Trophoblast cell (in vitro differentiated cells and primary cell): ENCODE results near the gene NUP133.

Experiments
- DNase-seq, 2 donors: peaks; one replicate each; pipeline ENCODE4 v3.0.0-alpha.2; 2016
- H2AFZ ChIP-seq: 2 replicates; pipeline ENCODE4 v1.6.1; 2013; ENCODE audit warnings: low read length, moderate library complexity, mild to moderate bottlenecking; ENCODE audit not compliant: insufficient read depth, poor library complexity
- H2AK5ac ChIP-seq: 2 replicates; pipeline ENCODE4 v1.6.1; 2013; ENCODE audit warnings: mild to moderate bottlenecking, low read length
- H2BK120ac ChIP-seq: 2 replicates; pipeline ENCODE4 v1.6.1; 2013; ENCODE audit warnings: low read length, mild to moderate bottlenecking, moderate library complexity; ENCODE audit not compliant: insufficient read depth, poor library complexity
- H2BK12ac ChIP-seq: 2 replicates; pipeline ENCODE4 v1.6.1; 2013; ENCODE audit warnings: mild to moderate bottlenecking, low read length, moderate library complexity
- H2BK5ac ChIP-seq: 2 replicates; pipeline ENCODE4 v1.6.1; 2013; ENCODE audit warnings: low read length, low read depth, moderate library complexity, mild to moderate bottlenecking; ENCODE audit not compliant: poor library complexity
- H3K14ac ChIP-seq: 2 replicates; pipeline ENCODE4 v1.6.1; 2013; ENCODE audit warnings: mild to moderate bottlenecking, low read length
- H3K18ac ChIP-seq: 2 replicates; pipeline ENCODE4 v1.6.1; 2013; ENCODE audit warnings: mild to moderate bottlenecking, low read length
- H3K23ac ChIP-seq: 2 replicates; pipeline ENCODE4 v1.6.1; 2013; ENCODE audit warnings: low read length
- H3K27ac ChIP-seq: 2 replicates; pipeline ENCODE4 v1.5.1; 2013; ENCODE audit warnings: low read depth, mild to moderate bottlenecking, inconsistent platforms, low read length, moderate library complexity
- H3K27me3 ChIP-seq: 2 replicates; pipeline ENCODE4 v1.6.1; 2013; ENCODE audit warnings: inconsistent platforms, mild to moderate bottlenecking, low read length, moderate library complexity; ENCODE audit not compliant: insufficient read depth
- H3K36me3 ChIP-seq, 2 experiments: 1 replicate in 1 of 2; 2 replicates in 1 of 2; pipeline ENCODE4 v1.6.1; 2013; ENCODE audit warnings: low read length in 2 of 2, mild to moderate bottlenecking in 2 of 2, moderate library complexity in 1 of 2; ENCODE audit not compliant: insufficient read depth in 2 of 2, control insufficient read depth in 1 of 2
- H3K4ac ChIP-seq: 2 replicates; pipeline ENCODE4 v1.6.1; 2013; ENCODE audit warnings: low read depth, mild to moderate bottlenecking, low read length, moderate library complexity
- H3K4me1 ChIP-seq, 2 experiments: 1 replicate in 1 of 2; 2 replicates in 1 of 2; pipeline ENCODE4 v1.6.1; 2013; ENCODE audit warnings: low read length in 2 of 2, mild to moderate bottlenecking in 2 of 2, moderate library complexity in 1 of 2; ENCODE audit not compliant: insufficient read depth in 2 of 2, control insufficient read depth in 1 of 2
- H3K4me2 ChIP-seq: 2 replicates; pipeline ENCODE4 v1.6.1; 2013; ENCODE audit warnings: inconsistent platforms, mild to moderate bottlenecking, low read length, moderate library complexity
- H3K4me3 ChIP-seq: 2 replicates; pipeline ENCODE4 v1.5.1; 2013; ENCODE audit warnings: mild to moderate bottlenecking, low read depth, low read length, inconsistent platforms
- H3K79me1 ChIP-seq: one replicate; pipeline ENCODE4 v1.6.1; 2013; ENCODE audit warnings: low read length
- H3K79me2 ChIP-seq: 2 replicates; pipeline ENCODE4 v1.6.1; 2013; ENCODE audit warnings: low read length, mild to moderate bottlenecking; ENCODE audit not compliant: control insufficient read depth, insufficient read depth, poor library complexity
- H3K9ac ChIP-seq: 2 replicates; pipeline ENCODE4 v1.6.1; 2013; ENCODE audit warnings: mild to moderate bottlenecking, low read length
- H3K9me3 ChIP-seq: 2 replicates; pipeline ENCODE4 v1.6.1; 2013; ENCODE audit warnings: low read depth, mild to moderate bottlenecking, control low read depth, inconsistent platforms, low read length; ENCODE audit not compliant: insufficient read depth
- H4K12ac ChIP-seq: 2 replicates; pipeline ENCODE4 v1.6.1; 2013; ENCODE audit warnings: low read depth, mild to moderate bottlenecking, low read length, moderate library complexity
- H4K8ac ChIP-seq: 2 replicates; pipeline ENCODE4 v1.6.1; 2013; ENCODE audit warnings: low read depth, mild to moderate bottlenecking, low read length, moderate library complexity
- H4K91ac ChIP-seq: one replicate; pipeline ENCODE4 v1.6.1; 2013; ENCODE audit warnings: low read depth, mild to moderate bottlenecking, low read length, moderate library complexity
- WGBS: extraction: QIAGEN DNeasy Blood & Tissue Kit; methylation state at CpG from one replicate; pipeline ENCODE4 v1.1.7; 2013; ENCODE audit warnings: missing lambda C conversion rate; ENCODE audit not compliant: insufficient read length, insufficient coverage; ENCODE audit errors: extremely low coverage; 5-methylcytosine and 5-hydroxymethylcytosine counted together

The NUP133 gene

DNA sequence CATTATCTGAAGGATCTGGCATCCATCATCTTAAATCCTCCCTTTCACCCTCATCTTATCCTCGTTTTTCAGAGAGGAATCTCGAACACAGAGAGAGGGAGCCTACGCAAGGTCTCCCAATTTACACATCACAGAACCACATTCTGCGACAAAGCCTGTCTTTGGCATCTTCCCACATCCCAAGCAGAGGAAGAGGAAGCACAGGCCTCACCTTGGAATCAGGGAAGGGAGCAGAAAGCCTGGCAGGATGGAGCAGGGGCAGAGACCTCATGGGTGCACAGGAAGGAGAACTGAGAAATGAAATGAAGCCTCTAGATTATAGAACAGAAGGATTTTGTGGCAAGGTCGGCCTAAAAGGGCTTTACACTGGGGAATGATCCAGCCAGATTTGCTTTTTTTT, 44.6 kb upstream of the NUP133 start:
- H3K9me3 ChIP-seq = no peaks in the 10 kb centered on the region

GRCh38 chr1:229550812-229551567, 42.8 kb upstream of the NUP133 start:
- Histone ChIP-seq H2BK120ac (no peak overlapping the region), H3K23ac (no peak overlapping the region), H3K79me1 (no peaks in the 10 kb centered on the region), H3K27me3 (no peaks in the 10 kb centered on the region), H3K14ac (no peak overlapping the region), H3K4me2 (no peak overlapping the region), H3K9me3 (no peaks in the 10 kb centered on the region), H2BK5ac (no peak overlapping the region), H3K36me3 (peaks cover 11 to 12% of the 10 kb centered on the region in 2 experiments), H2AFZ (no peak overlapping the region), H3K4ac (no peak overlapping the region), H2AK5ac (no peak overlapping the region), H3K79me2 (no peaks in the 10 kb centered on the region), H4K12ac (no peak overlapping the region), H2BK12ac (no peak overlapping the region), H3K27ac (no peak overlapping the region), H3K9ac (no peak overlapping the region), H3K4me1 (no peaks in the 10 kb centered on the region), H3K18ac (no peak overlapping the region), H4K91ac (no peak overlapping the region), H3K4me3 (no peak overlapping the region), H4K8ac (no peak overlapping the region)
- no CpG with 5 or more reads among the region's 3 CpGs for WGBS
- no peak for DNase-seq

More for the DNA sequence above, 44.6 kb upstream of the NUP133 start:
- Histone ChIP-seq H3K4me3 (no peak overlapping the region), H3K14ac (no peak overlapping the region), H3K23ac (no peak overlapping the region), H3K9ac (no peak overlapping the region), H4K8ac (no peak overlapping the region), H2BK12ac (no peak overlapping the region), H4K12ac (no peak overlapping the region), H3K79me1 (no peaks in the 10 kb centered on the region), H2BK5ac (no peak overlapping the region), H2BK120ac (no peak overlapping the region), H4K91ac (no peak overlapping the region), H3K27ac (no peak overlapping the region), H3K4me1 (peaks cover 0 to 3% of the 10 kb centered on the region in 2 experiments), H3K18ac (no peak overlapping the region), H2AK5ac (no peak overlapping the region), H3K27me3 (no peaks in the 10 kb centered on the region), H3K79me2 (peaks cover under 1% of the 10 kb centered on the region), H3K4ac (no peak overlapping the region), H3K4me2 (no peak overlapping the region), H3K36me3 (peaks cover 3 to 6% of the 10 kb centered on the region in 2 experiments), H2AFZ (no peak overlapping the region)
- WGBS = no CpG with 5 or more reads among the region's 5 CpGs
- DNase-seq = no peak

- Histone ChIP-seq H2BK5ac (no peak overlapping the region), H3K36me3 (peaks cover 18 to 19% of the 10 kb centered on the region in 2 experiments), H3K18ac (no peak overlapping the region), H3K4ac (no peak overlapping the region), H2AK5ac (no peak overlapping the region), H4K12ac (no peak overlapping the region), H4K8ac (no peak overlapping the region), H3K9me3 (no peaks in the 10 kb centered on the region), H2BK12ac (no peak overlapping the region), H3K23ac (no peak overlapping the region), H3K27ac (no peak overlapping the region), H3K79me1 (no peaks in the 10 kb centered on the region), H3K4me1 (no peaks in the 10 kb centered on the region), H2BK120ac (no peak overlapping the region), H2AFZ (no peak overlapping the region), H3K79me2 (no peaks in the 10 kb centered on the region), H3K9ac (no peak overlapping the region), H3K4me3 (no peak overlapping the region), H3K4me2 (no peak overlapping the region), H3K27me3 (no peaks in the 10 kb centered on the region), H3K14ac (no peak overlapping the region), H4K91ac (no peak overlapping the region)
- DNase-seq = no peak
- no CpG with 5 or more reads among the region's 7 CpGs for WGBS
These were observed 39.4 kb upstream of the NUP133 start for GRCh38 chr1:229547542-229547941.

DNA sequence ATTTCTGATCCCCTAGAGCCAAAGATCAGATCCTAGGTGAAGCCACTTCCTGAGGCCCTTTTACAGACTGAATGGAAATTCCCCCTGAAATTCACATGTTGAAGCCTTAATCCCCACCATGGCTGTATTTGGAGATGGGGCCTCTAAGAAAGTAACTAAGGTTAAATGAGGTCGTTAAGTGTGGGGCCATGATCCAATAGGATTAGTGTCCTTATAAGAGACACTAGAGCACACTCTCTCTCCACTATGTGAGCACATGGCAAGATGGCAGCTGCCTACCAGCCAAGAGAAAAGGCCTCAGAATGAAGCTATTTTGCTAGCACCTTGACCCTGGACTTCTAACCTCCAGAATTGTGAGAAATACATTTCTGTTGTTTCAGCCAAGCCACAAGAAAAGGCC, 36.4 kb upstream of the NUP133 start:
- Histone ChIP-seq H2BK12ac (no peak overlapping the region), H3K4me1 (no peaks in the 10 kb centered on the region), H3K23ac (no peak overlapping the region), H2BK120ac (no peak overlapping the region), H3K18ac (no peak overlapping the region), H2BK5ac (no peak overlapping the region), H3K4me2 (no peak overlapping the region), H3K79me2 (no peaks in the 10 kb centered on the region), H3K27ac (no peak overlapping the region), H3K27me3 (no peaks in the 10 kb centered on the region), H3K9ac (no peak overlapping the region), H3K79me1 (no peaks in the 10 kb centered on the region), H3K4me3 (no peak overlapping the region), H4K12ac (no peak overlapping the region), H4K8ac (no peak overlapping the region), H3K9me3 (no peaks in the 10 kb centered on the region), H4K91ac (no peak overlapping the region), H3K36me3 (peaks cover 25 to 27% of the 10 kb centered on the region in 2 experiments), H3K14ac (no peak overlapping the region), H2AK5ac (no peak overlapping the region), H2AFZ (no peak overlapping the region), H3K4ac (no peak overlapping the region)
- WGBS = no CpG with 5 or more reads among the region's 1 CpG
- DNase-seq = no peak
